CD4-positive, alpha-beta T cell treated with Interleukin-17A for 4 hours (primary cell): ENCODE measurements around the gene CRIM1.
"Not testable (repeated sequence)": the region's sequence is repeated elsewhere in the genome, so short reads cannot be mapped to it uniquely, and the experiment has no call there.

ENCODE experiments used
- DNase-seq: peaks from one replicate; pipeline ENCODE4 v3.0.0-alpha.2; 2020; ENCODE audit warnings: mixed read lengths

The CRIM1 gene, protein sequence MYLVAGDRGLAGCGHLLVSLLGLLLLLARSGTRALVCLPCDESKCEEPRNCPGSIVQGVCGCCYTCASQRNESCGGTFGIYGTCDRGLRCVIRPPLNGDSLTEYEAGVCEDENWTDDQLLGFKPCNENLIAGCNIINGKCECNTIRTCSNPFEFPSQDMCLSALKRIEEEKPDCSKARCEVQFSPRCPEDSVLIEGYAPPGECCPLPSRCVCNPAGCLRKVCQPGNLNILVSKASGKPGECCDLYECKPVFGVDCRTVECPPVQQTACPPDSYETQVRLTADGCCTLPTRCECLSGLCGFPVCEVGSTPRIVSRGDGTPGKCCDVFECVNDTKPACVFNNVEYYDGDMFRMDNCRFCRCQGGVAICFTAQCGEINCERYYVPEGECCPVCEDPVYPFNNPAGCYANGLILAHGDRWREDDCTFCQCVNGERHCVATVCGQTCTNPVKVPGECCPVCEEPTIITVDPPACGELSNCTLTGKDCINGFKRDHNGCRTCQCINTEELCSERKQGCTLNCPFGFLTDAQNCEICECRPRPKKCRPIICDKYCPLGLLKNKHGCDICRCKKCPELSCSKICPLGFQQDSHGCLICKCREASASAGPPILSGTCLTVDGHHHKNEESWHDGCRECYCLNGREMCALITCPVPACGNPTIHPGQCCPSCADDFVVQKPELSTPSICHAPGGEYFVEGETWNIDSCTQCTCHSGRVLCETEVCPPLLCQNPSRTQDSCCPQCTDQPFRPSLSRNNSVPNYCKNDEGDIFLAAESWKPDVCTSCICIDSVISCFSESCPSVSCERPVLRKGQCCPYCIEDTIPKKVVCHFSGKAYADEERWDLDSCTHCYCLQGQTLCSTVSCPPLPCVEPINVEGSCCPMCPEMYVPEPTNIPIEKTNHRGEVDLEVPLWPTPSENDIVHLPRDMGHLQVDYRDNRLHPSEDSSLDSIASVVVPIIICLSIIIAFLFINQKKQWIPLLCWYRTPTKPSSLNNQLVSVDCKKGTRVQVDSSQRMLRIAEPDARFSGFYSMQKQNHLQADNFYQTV

DNA sequence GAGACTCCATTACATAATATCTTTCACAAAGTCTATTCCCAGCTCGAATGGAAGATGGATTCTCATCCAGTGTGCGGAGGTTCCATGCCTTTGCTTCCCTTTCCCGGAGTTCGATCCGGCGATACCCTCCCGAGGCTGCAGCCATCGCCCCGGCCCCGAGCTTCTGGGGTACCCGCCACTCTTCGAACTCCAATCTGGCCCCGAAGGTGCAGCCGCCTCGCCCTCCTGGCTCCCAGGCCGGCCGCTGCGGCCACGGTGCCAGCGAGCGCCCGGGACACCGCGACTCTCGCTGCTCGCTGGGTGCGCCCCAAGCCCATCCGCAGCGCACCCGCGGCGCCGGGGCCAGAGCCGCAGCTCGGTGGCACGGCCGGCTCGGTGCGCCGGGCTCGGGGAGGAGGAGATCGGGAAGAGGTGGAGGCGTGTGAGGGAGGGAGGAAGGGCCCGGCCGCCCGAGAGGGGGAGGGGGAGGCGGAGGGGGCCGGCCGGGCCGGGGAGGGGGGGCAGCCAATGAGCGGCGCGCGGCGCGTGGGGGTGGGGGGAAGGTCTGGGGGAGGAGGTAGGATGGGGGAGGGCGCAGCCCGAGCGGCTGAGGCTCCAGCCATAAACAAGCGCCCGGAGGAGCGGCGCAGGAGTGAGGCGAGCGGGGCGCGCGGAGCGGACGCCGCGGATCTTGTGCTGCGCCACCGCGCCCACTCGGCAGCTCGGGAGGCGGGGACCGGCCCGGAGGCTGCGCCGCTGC, at the start of gene CRIM1:
CRIM1 (plus strand) TSS at position 628 of the 739 bp plus-strand sequence. CDS start 515 bp downstream, outside the sequence.
- peak; percentile 76 for DNase-seq

DNA sequence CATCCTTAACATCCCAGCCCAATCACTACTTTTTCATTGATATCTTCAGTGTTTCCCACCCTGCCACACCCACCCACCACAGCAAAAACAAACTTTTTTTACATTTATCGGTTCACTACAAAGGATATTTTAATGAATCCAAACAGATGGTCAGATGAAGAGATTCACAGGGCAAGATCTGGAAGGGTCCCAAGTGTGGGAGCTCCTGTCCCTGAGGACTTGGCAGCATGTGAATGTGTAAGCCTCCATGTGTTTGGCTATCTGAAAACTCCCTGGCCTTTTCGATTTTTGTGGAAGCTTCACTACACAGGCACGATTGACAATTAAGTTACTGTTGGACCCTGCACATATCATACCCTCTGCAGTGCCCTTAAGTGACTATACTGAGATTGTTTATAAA, 48.1 kb upstream of the CRIM1 start:
- DNase-seq: no peak

DNA sequence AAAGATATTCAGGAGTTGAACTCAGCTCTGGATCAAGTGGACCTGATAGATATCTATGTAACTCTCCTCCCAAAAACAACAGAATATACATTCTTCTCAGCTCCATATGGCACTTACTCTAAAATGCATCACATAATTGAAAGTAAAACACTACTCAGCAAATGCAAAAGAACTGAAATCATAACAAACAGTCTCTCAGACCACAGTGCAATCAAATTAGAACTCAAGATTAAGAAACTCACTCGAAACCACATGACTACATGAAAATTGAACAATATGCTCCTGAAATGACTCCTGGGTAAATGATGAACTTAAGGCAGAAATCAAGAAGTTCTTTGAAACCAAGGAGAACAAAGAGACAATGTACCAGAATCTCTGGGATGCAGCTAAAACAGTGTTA, 45.1 kb upstream of the CRIM1 start:
- not testable (repeated sequence) for DNase-seq

DNA sequence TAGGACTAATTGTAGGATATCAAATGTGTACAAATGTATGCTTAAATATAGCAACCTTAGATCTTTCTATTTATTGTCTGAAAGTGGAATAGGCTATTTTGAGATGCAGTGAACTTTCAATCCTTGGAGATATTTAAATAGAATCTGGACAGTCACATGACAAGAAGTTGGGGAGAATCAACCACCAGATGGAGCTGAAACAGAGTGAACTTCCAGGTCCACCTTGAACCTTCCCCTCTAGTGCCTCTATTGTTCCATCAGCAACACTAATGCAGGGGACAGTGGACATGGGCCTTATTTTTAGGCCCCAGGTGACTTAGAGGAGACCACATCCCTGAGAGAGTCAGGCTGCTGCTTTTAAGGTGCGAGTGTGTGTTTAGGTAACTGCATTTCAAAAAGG, 37.0 kb upstream of the CRIM1 start:
- no peak for DNase-seq

DNA sequence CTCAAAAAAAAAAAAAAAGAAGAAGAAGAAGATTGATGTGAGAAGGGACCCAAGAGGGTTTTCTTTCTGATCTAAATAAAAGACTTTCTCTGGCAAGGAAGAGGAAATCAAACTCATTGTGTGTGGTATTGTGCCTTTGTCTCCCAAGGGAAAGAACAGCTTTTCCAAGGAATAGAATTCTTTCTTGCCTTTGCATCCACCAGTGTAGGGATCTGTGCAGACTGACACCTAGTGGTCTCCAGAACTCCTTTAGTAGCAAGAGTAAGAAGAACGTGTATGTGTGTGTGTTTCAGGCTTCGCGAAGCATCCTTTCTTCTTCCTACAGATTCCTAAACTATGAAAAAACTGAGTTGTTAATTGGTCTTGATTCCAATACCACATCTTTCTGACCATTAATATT, 33.5 kb upstream of the CRIM1 start:
- no peak for DNase-seq

DNA sequence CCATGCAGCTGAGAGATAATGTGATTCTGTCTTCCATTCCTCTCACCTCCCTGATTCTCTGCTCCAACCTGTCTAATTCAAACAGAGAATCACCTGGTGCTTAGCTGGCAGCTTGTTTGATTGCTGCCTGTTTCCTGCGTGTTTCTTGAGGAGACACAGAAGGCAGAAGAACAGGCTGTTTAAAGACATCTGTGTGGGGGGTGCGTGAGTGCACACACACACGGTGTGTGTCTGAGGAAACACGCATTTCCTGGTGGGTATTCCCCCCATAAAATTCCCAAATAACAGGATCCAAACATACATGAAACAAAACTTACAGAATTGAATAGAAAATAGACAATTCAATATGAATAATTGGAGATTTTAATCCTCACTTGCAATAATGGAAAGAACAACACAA, 29.3 kb upstream of the CRIM1 start:
- no peak for DNase-seq

DNA sequence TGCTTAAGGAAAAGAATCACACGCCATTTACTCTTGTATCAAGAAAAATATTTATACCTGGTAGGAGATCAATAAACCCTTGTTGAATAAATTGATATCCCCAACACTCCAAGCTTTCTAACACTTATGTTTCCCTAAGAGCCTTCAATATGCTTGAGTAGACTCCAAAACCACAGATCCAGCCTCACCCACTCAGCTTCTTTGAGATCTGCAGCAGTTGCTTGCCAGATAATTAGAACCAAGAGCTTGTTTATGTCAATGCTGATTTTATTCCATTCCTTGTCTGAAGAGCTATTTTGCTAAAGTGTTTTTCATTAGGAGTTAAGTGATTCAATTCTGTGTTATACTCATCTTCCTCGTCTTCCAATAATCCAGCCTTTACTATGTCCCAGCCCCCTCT, 26.3 kb upstream of the CRIM1 start:
- no peak for DNase-seq

DNA sequence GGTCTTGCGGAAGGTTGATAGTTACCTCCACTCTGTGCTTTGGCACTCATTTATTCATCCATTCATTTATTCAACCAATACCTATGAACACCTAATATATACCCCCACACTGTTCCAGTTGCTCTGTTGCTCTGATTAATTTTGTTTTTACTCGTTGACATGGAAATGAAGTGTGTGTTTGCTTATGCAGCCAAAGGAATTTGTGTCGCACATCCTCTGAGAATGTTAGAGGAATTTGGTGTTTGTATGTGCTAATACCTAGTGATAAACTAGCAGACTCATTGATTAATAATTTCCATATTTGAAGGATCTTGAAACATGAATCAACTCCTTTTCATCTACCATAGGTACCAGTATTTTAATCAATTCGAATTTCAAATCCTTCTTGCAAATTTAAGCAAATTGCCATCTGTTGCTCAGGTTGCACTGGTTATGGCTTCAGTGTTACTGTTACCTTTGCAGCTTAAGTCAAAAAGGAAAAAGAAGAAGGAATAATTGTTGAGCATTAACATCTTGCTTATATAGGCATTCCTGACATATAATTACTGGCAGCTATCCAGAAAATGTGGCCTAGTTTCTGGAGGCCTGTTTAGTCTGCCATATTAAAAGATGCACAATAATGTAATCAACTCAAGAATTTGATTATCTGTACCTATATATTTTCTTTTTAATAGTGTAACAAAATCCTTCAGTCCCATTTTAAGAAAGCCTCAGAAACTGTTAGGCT, 25.7 kb upstream of the CRIM1 start:
- DNase-seq: no peak

DNA sequence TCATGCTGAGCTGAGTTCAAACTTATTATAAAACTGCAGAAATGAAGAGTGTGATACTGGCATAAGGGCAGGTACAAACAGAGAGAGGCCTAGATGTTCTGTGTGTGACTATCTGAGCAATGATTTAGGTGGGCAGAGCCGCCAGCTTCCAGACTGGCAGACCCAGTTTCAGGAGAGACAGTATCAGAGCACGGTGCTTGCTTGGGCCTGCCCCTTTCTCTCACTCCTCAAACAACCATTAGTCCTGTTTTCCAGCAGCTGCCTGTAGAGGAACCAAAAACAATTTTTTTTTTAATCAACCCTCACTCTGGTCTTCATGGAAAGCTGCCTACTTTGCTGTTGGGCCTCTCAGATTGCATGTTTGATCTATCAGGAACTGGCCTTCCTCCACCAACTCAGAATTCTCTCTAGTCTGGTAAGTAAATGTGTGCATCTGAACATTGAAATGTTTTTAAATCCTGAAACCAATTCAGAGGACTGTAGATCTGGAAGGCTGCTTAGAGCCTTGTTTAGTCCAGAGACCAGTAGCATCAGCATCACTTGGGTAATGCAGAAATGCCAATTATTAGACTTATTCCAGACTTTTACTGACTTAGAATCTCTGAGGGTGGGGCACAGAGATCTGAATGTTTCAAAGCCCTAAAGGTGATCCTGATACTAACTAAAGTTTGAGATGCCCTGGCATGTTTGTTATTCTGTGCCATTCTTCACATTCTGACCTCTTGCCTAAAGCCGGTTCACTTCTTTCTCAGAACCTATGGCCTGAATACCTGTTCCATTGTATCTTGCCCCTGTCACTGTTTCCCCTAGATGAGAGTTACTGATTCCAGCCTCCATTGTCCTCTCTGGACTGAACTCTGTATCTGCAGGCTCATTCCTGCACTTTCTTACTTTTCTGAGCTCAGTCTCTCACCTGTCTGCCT, 24.8 kb upstream of the CRIM1 start:
- no peak for DNase-seq

DNA sequence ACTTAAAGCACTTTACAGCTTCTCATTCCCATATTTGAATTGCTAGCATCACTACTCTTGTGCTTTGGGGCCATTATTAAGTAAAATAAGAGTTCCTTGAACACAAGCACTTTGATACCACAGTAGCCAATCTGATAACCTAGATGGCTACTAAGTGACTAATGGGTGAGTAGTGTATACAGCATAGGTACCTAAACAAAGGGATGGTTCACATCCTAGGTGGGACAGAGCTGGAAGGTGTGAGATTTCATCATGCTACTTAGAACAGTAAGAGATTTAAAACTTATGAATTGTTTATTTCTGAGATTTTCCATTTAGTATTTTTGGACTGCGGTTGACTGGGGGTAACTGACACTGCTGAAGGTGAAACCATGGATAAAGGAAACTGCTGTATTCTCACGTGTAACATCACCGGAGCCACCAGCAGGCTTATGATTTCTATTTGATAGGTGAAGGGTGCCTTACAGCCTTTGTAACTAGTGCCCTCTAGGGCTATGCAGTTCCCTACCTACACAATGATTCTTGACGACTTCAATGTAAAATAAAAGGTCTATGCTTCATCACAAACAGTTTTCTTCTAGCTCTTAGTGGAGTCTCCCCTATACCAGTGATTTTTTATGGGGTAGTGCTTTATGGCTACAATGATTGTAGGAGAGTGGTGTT, 22.1 kb upstream of the CRIM1 start:
- DNase-seq: no peak

DNA sequence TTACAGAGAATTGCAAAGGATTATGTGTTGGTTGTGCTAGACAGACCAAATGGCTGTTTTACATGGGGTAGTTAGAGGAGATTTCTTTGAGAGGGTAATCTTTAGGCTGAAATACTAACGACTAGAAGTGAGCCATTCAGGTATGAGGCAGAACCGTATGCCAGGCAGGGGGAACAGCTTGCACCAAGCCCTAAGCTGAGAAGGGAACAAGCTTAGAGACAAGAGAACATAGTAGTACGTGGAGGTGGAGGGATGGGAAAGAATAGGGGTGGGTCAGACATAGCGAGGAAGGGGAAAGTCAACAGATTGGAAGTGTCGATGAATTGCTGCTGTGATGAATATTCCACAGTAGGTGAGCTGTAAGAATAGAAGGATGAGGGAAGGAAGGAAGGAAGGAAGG, 20.0 kb upstream of the CRIM1 start:
- DNase-seq: no peak

DNA sequence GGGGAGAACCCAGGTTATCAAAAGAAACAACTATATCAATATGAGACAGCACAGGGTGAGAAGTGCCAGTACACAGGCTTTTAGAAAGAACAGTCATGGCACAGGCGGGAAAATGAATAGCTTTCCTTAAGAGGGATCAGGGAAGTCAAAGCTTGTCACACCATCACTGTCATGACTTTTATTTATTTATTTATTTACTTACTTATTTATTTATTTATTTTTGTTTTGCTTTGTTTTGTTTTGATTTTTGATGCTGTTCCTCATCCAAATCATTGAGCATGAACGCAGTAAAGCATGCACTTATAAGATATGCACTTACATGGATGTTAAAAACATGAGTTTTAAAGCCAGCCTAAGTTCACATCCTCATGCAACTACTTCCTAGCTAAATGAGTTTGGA, 19.3 kb upstream of the CRIM1 start:
- no peak for DNase-seq

DNA sequence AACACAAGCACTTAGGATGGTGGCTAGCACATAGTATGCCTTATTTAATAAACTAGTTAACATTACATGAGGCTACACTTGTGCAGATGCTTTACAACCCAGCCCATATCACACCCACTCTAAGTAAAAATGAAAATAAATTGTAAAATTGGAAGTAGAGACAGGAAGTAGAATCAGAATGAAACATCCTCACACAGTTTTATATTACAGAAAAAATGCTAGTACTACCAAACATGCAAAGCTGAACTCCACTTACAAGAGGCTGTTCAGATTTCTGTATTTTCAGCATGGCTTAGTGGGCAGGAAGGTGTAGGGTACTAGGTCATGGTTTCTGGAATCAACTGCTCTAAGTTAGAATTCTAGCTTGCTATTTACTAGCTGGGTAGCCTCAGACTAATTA, 18.2 kb upstream of the CRIM1 start:
- no peak for DNase-seq

DNA sequence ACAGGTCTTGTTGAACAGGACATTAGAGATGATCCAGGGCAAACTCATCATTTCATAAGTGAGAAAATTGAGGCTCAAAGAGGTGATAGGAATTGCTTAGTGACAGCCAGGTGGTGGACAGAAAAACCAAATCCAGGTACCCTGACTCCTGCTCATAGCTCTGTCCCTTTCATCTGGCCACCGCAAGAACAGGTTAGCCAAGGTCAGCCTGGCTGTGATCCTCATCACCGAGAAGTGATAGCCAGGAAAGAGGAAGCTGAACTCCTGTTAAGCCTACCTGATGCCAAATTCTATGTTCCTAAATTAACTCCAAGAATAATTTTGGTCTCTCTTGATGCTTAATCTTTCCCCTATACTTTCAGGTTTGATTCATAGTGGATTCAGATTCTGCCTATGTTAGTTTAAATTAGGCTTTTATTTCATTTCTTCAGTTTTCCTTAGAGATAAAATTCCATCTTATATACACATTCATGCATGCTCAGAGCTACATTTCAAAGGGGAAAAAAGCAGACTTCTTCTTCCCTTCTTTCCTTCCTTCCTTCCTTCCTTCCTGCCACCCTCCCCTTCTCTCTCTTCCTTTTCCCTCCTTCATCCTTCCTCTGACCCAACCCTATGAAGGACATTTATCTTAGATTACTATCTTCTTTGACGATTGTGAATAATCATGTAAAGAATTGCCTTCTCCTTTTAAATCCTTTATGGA, 17.3 kb upstream of the CRIM1 start:
- DNase-seq: no peak

DNA sequence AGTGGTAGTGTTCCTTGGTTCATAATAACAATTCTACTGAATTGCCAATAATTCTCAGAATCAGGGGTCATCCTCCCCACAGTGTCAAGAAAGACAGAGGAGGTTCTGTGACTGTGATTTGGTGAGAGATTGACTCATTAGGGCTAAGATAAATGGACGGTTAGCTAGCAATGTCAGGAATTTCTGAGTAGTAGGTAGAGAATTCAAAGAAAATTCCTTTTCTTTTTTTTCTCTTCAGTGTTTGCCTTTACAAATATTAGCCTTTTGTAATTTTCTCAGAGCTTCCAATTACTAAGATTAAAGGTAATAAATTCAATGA, 16.8 kb upstream of the CRIM1 start:
- DNase-seq: no peak

DNA sequence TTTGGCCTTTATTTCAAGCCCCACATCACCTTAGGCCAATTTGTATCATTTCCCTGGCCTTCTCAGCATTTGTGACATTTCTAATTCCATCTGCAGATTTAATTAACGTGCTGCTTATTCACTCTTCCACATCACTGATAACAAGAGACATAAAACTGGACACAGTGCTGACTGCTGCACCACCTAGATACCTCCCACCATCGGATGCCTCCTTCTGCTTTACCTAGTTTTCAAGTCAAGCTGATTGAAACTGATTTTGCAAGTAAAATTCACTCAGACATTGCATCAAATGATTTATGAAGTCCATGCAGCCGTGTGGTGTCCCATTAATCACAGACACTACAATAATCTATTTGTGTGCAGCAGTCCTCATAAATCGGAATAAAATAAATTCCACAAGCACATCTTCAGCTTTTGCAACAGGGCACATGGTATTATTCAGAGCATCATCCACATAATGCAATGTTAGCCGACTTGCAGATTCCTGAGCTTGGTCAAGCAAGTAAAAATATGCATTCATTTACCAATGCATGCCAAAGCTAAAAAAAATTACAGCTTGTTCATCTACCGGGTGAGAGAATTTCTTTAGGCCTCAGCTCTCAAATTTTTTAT, 15.9 kb upstream of the CRIM1 start:
- DNase-seq: no peak

DNA sequence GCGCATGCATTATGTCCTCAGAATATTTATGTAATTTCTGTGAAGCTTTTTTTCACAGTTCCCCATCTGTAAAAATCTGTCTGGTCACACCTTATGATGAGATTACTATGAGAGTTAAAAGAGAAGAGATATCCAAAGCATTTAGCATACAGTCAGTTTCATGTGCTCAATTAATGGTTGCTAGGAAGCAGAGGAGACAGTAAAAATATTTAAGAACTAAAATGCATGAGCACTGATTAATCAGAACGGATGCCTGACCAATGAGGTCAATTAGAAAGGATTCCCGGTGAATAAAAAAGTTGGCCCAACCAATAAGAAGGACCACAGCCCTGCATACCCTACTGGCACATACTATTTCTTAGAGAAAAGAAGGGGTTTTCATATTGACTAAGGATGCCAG, 12.0 kb upstream of the CRIM1 start:
- no peak for DNase-seq

DNA sequence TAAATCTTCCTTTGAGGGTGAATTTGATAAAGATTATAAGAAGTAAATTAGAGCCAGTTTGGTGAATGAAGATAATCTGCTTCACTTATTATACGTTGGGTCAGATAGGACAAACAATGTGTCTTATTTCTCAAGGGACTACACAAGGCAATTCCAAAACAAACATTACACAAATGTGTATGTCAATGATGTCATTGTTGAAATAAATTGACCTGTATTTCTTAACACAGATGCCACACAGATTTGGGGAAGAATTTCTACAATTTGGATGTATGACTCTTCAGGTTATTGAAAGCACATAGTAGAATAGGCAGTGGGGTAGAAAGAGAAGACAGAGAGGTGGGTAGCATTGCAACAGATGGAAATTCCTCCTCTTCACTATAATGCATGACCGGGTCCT, 6.9 kb upstream of the CRIM1 start:
- DNase-seq: no peak

DNA sequence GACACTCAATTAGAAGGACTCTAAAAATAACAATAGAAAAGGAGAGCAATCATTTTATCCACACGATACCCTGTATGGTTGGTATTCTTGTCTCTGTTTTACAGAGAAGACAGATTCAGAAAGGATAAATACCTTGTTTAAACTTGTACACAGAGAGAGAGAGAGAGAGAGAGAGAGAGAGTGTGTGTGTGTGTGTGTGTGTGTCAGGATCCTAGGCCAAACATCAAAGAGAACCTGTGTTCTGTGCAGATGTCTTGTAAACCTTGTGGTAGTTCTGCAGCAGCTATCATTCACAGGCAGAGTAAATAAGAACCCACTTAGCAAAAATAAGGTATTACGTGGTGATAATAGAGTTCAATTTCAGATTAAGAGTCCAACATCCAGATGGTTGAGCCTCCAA, 4.3 kb upstream of the CRIM1 start:
- DNase-seq: no peak
